AG10803 (cell line): ENCODE measurements around the gene IRX3.

Experiments
- DNase-seq: peaks from one replicate; pipeline ENCODE4 v3.0.0; 2010; ENCODE audit warnings: low read depth
- H3K4me3 ChIP-seq: 2 replicates; pipeline ENCODE4 v1.5.1; 2011; ENCODE audit warnings: mild to moderate bottlenecking, low read length, control low read depth
- TF ChIP-seq, protein P1 (sequence below): conservative IDR thresholded peaks from 2 replicates; pipeline ENCODE4 v1.5.1; 2011; ENCODE audit warnings: mild to moderate bottlenecking, low read length, control low read depth, inconsistent platforms

The IRX3 gene

DNA sequence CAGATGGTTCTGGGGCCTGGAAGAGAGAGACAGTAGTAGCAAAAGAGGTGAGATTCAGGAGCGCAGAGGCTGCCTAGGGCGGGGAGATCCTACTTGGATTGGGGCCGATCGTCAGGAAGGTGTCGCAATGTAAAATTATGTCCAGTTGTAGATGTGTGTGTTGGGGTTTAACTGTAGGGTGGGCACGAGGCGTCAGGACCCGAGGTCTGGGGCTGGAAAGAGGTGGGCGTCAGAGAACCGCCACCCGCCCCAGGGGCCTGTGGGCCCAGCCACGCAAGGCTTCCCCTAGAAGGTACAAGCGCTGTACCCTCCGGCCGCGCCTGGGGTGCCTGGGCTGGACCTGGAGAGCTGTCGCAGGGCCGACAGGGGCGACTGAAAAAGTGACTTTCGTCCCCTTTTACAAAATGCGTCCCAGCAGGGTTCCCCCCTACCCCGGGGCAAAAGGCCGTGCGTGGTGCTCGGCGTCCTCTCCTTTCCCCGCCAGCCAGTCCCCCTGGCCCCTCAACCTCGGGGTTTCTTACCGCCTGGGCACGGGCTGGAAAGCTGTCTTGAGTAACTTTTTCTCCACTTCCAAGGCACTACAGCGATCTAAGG lies 2.8 kb downstream of the IRX3 start:
- H3K4me3 ChIP-seq: peak overlapping the region; percentile 81
- DNase-seq: no peak
- TF ChIP-seq, protein P1, sequence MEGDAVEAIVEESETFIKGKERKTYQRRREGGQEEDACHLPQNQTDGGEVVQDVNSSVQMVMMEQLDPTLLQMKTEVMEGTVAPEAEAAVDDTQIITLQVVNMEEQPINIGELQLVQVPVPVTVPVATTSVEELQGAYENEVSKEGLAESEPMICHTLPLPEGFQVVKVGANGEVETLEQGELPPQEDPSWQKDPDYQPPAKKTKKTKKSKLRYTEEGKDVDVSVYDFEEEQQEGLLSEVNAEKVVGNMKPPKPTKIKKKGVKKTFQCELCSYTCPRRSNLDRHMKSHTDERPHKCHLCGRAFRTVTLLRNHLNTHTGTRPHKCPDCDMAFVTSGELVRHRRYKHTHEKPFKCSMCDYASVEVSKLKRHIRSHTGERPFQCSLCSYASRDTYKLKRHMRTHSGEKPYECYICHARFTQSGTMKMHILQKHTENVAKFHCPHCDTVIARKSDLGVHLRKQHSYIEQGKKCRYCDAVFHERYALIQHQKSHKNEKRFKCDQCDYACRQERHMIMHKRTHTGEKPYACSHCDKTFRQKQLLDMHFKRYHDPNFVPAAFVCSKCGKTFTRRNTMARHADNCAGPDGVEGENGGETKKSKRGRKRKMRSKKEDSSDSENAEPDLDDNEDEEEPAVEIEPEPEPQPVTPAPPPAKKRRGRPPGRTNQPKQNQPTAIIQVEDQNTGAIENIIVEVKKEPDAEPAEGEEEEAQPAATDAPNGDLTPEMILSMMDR: no peak

DNA sequence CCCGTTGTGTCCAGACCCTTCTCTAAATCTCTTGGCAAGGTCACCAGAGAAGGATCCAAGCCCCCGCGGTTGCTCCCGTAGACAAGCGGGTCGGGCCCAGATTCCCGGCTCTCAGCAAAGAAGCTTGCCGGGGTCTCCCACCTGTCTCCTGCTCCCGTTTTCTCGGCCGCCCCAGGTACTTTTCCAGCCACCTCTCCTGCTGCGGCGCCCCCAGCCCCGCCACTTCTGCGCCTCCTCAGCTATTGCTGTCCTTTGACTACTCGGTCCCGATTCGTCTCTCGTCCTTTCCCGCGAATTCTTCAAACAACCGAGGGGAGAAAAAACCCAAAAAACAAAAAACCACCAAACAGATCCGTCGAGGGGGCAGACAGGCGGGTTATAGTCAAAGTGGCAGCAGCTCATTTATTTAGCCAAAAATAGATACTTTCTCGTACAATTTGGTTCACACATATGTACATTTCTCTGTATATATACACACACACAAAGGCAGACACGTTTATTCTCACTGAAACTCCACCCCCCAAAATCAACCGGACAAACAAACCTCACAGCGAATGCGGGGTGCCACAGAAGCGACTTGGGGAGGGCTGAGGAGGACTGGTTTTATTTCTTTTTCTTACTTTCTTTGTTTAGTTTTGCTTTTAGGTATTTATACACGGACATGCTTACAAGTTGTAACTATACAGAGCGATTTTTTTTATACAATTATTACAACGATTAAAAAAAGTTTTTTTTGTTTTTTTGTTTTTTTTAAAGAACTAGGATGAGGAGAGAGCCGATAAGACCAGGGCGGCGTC lies 3.5 kb downstream of the IRX3 start:
- peak overlapping the region; percentile 81 for H3K4me3 ChIP-seq
- TF ChIP-seq, protein P1: no peak
- DNase-seq: no peak

DNA sequence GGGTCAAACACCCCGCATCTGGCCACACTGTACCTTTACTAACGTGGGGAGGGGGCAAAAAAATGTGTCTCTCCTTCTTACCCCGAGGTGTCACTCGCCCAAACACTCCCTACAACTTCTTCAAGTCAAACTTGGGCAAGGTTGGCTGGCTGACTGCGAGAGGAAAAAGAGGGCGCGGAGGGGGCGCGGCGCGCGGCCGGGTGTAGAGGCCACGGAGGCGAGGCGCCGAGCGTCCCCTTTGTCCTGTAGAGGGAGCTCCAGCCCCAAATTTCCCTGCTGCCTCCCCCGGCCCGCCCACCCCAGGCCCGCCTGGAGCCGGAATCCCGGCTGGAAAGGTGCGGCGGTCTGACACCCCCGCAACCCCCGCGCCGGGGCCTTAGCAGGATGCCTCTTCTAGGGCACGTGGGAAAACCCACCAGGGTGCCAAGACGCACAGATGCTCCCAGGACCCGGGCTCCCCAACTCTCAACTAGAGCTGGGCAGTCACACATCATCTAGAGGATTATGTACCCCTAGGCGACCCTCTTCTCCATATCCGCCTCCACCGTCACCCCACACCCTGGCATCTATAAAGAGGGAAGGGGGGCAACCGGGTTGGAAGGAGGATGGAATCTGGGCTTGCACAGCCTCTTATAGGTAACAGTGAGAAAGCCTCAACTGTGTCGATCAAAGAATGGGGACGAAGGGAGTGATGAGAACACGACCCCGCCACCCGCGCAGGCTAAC lies 4.2 kb downstream of the IRX3 start:
- TF ChIP-seq, protein P1: peak; percentile 35
- peak; percentile 23 for DNase-seq
- H3K4me3 ChIP-seq: no peak overlapping the region

- TF ChIP-seq, protein P1: no peak
- H3K4me3 ChIP-seq: no peak overlapping the region
- no peak for DNase-seq
Measured at GRCh38 chr16:54281535-54282201, 4.9 kb downstream of the IRX3 start.

- TF ChIP-seq, protein P1: no peak
- DNase-seq: peak; percentile 22
- H3K4me3 ChIP-seq: no peak overlapping the region
Measured at GRCh38 chr16:54280751-54281150, 5.8 kb downstream of the IRX3 start.

GRCh38 chr16:54277845-54278703 lies 8.5 kb downstream of the IRX3 start:
- no peak for DNase-seq
- TF ChIP-seq, protein P1: no peak
- H3K4me3 ChIP-seq: no peak overlapping the region
